GM12878 (cell line): ENCODE data around the gene CHP1. TPM values are rescaled to one million over a fixed set of nuclear protein-coding genes. Genes with fewer than 3 reads are reported as not detected.

ENCODE experiments used
- BCL11A ChIP-seq: IDR thresholded peaks from 2 replicates; pipeline ENCODE4 v1.6.1; 2011; ENCODE audit warnings: low read depth, low read length
- BMI1 ChIP-seq: fragments of 450-650 bp; IDR thresholded peaks from 2 replicates; pipeline ENCODE4 v1.6.1; 2016; ENCODE audit warnings: mild to moderate bottlenecking, moderate library complexity, borderline replicate concordance
- ESRRA ChIP-seq: IDR thresholded peaks from 2 replicates; pipeline ENCODE4 v1.6.1; 2012; ENCODE audit warnings: mild to moderate bottlenecking, low read length, improper control_type of control experiment
- HCFC1 ChIP-seq: fragments of 150-350 bp; IDR thresholded peaks from 2 replicates; pipeline ENCODE4 v1.6.1; 2014; ENCODE audit warnings: low read length
- NBN ChIP-seq: fragments of 450-650 bp; IDR thresholded peaks from 2 replicates; pipeline ENCODE4 v1.6.1; 2016
- POU2F2 ChIP-seq: IDR thresholded peaks from 3 replicates; pipeline ENCODE4 v1.6.1; 2011; ENCODE audit warnings: low read depth, mild to moderate bottlenecking, low read length, borderline replicate concordance
- RCOR1 ChIP-seq: conservative IDR thresholded peaks from 2 replicates; pipeline ENCODE4 v1.6.1; 2012; ENCODE audit warnings: low read depth, low read length, improper control_type of control experiment
- SIN3A ChIP-seq: IDR thresholded peaks from 2 replicates; pipeline ENCODE4 v1.6.1; 2012; ENCODE audit warnings: low read depth, low read length, improper control_type of control experiment
- SMC3 ChIP-seq: IDR thresholded peaks from 2 replicates; pipeline ENCODE4 v1.6.1; 2011; ENCODE audit warnings: low read length, improper control_type of control experiment, borderline replicate concordance
- SPI1 ChIP-seq: IDR thresholded peaks from 2 replicates; pipeline ENCODE4 v1.6.1; 2011; ENCODE audit warnings: low read depth, mild to moderate bottlenecking, low read length, moderate library complexity, borderline replicate concordance; ENCODE audit not compliant: insufficient read depth
- ZNF274 ChIP-seq: IDR thresholded peaks from one replicate; pipeline ENCODE4 v1.8.0; 2011; ENCODE audit not compliant: insufficient read length, insufficient read depth
- polyA plus RNA-seq, 11 experiments: library from polyadenylated mRNA; depleted of rRNA in 4 of 11; unstranded in 6 of 11; stranded (reverse) in 5 of 11; fragments of >200 nt; fragmentation: Nextera tagmentation in 4 of 11; fragmentation: Illumina TruSeq in 1 of 11; extraction: Ambion mirVana in 4 of 11; extraction: Trizol in 1 of 11; gene quantifications; 1 replicate in 1 of 11; 2 replicates in 10 of 11; pipeline versions ENCODE4 v1.2.1 to v1.2.3, GENCODE V29; 2011 to 2016; ENCODE audit warnings: inconsistent platforms in 2 of 11, missing spikeins in 2 of 11, low read depth in 1 of 11
- total RNA-seq, 4 experiments: library from RNA; depleted of rRNA in 3 of 4; stranded (reverse); fragments of >200 nt in 3 of 4; fragmentation: Illumina TruSeq in 1 of 4; extraction: Trizol in 1 of 4; gene quantifications; 2 replicates each; pipeline versions ENCODE4 v1.2.1 to v1.2.3, GENCODE V29; 2013 to 2021
- TF ChIP-seq, protein P1 (sequence below): fragments of 450-650 bp; formaldehyde crosslinking; IDR thresholded peaks from 2 replicates; pipeline ENCODE4 v1.5.0; 2022; ENCODE audit warnings: mild to moderate bottlenecking, missing genetic modification characterization
- TF ChIP-seq, protein P2 (sequence below): fragments of 450-650 bp; IDR thresholded peaks from 2 replicates; pipeline ENCODE4 v1.6.1; 2014; ENCODE audit warnings: mild to moderate bottlenecking
- TF ChIP-seq, protein P3 (sequence below): IDR thresholded peaks from 2 replicates; pipeline ENCODE4 v1.6.1; 2011; ENCODE audit warnings: borderline replicate concordance, low read depth, mild to moderate bottlenecking, moderate library complexity, low read length; ENCODE audit not compliant: insufficient read depth, poor library complexity, severe bottlenecking
- TF ChIP-seq, protein P4 (sequence below): IDR thresholded peaks from 2 replicates; pipeline ENCODE4 v1.6.1; 2012; ENCODE audit warnings: improper control_type of control experiment, low read depth, low read length; ENCODE audit not compliant: insufficient replicate concordance
- TF ChIP-seq, protein P5 (sequence below): fragments of 150-350 bp; IDR thresholded peaks from 2 replicates; pipeline ENCODE4 v1.6.1; 2014; ENCODE audit warnings: mild to moderate bottlenecking, low read depth, low read length

Gene CHP1
- total and polyA plus RNA-seq, 10 of the 15 experiments (the other 5 are each of a cell fraction or from before 2014, with no cell fraction given): 25.7 to 45.9 (median 39.1) TPM

DNA sequence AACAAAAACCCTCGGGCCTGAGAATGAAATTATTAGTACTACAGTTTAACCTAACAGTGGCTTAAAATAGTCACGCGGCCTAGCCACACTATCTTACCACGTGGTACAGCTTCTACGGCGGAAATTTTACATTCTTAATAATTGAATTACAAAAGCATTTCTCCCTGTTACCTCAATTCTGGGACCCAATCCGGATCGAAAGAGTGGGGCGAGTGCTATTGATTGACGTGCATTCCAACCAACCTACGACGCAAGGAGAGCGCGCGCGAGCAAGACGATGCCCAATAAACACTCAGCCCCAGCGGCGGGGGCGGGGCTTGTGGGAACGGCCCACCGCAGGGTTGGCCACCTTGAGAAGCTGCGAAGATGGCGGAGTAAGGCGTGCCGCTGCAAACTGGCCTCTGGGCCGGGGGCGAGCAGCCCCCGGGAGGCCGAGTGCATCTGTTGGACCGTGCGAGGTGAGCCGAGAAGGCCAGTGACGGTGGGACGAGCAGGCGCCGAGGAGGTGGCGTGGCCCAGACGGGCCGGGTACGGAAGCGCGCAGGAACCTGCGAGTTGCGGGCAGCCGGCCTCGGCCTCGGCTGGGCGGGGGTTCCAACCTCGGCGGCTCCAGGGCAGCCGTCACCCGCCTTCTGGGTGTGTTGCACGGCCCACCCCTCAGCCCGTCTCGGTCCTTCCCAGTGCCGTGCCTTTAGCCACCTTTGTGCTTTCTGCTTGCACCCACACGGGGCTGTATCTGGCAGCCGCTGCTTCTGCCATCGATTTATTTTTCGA is 52.8 kb downstream of the CHP1 start (continued):
- TF ChIP-seq SIN3A: peak; percentile 36; the same call in 1 of the 2 replicates
- TF ChIP-seq RCOR1: no peak
- TF ChIP-seq POU2F2: peak; percentile 68
- TF ChIP-seq, protein P1, sequence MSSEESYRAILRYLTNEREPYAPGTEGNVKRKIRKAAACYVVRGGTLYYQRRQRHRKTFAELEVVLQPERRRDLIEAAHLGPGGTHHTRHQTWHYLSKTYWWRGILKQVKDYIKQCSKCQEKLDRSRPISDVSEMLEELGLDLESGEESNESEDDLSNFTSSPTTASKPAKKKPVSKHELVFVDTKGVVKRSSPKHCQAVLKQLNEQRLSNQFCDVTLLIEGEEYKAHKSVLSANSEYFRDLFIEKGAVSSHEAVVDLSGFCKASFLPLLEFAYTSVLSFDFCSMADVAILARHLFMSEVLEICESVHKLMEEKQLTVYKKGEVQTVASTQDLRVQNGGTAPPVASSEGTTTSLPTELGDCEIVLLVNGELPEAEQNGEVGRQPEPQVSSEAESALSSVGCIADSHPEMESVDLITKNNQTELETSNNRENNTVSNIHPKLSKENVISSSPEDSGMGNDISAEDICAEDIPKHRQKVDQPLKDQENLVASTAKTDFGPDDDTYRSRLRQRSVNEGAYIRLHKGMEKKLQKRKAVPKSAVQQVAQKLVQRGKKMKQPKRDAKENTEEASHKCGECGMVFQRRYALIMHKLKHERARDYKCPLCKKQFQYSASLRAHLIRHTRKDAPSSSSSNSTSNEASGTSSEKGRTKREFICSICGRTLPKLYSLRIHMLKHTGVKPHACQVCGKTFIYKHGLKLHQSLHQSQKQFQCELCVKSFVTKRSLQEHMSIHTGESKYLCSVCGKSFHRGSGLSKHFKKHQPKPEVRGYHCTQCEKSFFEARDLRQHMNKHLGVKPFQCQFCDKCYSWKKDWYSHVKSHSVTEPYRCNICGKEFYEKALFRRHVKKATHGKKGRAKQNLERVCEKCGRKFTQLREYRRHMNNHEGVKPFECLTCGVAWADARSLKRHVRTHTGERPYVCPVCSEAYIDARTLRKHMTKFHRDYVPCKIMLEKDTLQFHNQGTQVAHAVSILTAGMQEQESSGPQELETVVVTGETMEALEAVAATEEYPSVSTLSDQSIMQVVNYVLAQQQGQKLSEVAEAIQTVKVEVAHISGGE (CRISPR knock-in tag): no peak
- TF ChIP-seq SPI1: no peak
- TF ChIP-seq, protein P2, sequence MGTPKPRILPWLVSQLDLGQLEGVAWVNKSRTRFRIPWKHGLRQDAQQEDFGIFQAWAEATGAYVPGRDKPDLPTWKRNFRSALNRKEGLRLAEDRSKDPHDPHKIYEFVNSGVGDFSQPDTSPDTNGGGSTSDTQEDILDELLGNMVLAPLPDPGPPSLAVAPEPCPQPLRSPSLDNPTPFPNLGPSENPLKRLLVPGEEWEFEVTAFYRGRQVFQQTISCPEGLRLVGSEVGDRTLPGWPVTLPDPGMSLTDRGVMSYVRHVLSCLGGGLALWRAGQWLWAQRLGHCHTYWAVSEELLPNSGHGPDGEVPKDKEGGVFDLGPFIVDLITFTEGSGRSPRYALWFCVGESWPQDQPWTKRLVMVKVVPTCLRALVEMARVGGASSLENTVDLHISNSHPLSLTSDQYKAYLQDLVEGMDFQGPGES: peak; percentile 97
- TF ChIP-seq ESRRA: no peak
- TF ChIP-seq NBN: no peak
- TF ChIP-seq, protein P3, sequence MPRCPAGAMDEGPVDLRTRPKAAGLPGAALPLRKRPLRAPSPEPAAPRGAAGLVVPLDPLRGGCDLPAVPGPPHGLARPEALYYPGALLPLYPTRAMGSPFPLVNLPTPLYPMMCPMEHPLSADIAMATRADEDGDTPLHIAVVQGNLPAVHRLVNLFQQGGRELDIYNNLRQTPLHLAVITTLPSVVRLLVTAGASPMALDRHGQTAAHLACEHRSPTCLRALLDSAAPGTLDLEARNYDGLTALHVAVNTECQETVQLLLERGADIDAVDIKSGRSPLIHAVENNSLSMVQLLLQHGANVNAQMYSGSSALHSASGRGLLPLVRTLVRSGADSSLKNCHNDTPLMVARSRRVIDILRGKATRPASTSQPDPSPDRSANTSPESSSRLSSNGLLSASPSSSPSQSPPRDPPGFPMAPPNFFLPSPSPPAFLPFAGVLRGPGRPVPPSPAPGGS: no peak
- TF ChIP-seq, protein P4, sequence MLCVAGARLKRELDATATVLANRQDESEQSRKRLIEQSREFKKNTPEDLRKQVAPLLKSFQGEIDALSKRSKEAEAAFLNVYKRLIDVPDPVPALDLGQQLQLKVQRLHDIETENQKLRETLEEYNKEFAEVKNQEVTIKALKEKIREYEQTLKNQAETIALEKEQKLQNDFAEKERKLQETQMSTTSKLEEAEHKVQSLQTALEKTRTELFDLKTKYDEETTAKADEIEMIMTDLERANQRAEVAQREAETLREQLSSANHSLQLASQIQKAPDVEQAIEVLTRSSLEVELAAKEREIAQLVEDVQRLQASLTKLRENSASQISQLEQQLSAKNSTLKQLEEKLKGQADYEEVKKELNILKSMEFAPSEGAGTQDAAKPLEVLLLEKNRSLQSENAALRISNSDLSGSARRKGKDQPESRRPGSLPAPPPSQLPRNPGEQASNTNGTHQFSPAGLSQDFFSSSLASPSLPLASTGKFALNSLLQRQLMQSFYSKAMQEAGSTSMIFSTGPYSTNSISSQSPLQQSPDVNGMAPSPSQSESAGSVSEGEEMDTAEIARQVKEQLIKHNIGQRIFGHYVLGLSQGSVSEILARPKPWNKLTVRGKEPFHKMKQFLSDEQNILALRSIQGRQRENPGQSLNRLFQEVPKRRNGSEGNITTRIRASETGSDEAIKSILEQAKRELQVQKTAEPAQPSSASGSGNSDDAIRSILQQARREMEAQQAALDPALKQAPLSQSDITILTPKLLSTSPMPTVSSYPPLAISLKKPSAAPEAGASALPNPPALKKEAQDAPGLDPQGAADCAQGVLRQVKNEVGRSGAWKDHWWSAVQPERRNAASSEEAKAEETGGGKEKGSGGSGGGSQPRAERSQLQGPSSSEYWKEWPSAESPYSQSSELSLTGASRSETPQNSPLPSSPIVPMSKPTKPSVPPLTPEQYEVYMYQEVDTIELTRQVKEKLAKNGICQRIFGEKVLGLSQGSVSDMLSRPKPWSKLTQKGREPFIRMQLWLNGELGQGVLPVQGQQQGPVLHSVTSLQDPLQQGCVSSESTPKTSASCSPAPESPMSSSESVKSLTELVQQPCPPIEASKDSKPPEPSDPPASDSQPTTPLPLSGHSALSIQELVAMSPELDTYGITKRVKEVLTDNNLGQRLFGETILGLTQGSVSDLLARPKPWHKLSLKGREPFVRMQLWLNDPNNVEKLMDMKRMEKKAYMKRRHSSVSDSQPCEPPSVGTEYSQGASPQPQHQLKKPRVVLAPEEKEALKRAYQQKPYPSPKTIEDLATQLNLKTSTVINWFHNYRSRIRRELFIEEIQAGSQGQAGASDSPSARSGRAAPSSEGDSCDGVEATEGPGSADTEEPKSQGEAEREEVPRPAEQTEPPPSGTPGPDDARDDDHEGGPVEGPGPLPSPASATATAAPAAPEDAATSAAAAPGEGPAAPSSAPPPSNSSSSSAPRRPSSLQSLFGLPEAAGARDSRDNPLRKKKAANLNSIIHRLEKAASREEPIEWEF: no peak
- peak; percentile 44 for TF ChIP-seq HCFC1
- TF ChIP-seq, protein P5, sequence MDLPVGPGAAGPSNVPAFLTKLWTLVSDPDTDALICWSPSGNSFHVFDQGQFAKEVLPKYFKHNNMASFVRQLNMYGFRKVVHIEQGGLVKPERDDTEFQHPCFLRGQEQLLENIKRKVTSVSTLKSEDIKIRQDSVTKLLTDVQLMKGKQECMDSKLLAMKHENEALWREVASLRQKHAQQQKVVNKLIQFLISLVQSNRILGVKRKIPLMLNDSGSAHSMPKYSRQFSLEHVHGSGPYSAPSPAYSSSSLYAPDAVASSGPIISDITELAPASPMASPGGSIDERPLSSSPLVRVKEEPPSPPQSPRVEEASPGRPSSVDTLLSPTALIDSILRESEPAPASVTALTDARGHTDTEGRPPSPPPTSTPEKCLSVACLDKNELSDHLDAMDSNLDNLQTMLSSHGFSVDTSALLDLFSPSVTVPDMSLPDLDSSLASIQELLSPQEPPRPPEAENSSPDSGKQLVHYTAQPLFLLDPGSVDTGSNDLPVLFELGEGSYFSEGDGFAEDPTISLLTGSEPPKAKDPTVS: no peak
- no peak for TF ChIP-seq ZNF274
- 0 out of 2 replicates have a peak, but pooled peaks have one; percentile 36 for TF ChIP-seq BCL11A
- TF ChIP-seq SMC3: no peak
- no peak for TF ChIP-seq BMI1
